HG03558 (cell line): Measurements from ENCODE around the gene ATP2B2.
"Not testable (repeated sequence)": the region's sequence is repeated elsewhere in the genome, so short reads cannot be mapped to it uniquely, and the experiment has no call there.

Source experiments
- ATAC-seq: cut with Tn5 transposase; IDR thresholded peaks from one replicate; pipeline ENCODE4 v1.9.1; 2021; ENCODE audit warnings: moderate number of reproducible peaks; ENCODE audit not compliant: unreplicated experiment; ENCODE audit errors: extremely low read depth

The ATP2B2 gene

GRCh38 chr3:10319251-10319650, 186.1 kb downstream of the ATP2B2 start:
- no peak for ATAC-seq

GRCh38 chr3:10317961-10318350, 187.4 kb downstream of the ATP2B2 start:
- ATAC-seq, result no peak

- ATAC-seq, result no peak
These were observed 187.9 kb downstream of the ATP2B2 start for GRCh38 chr3:10317311-10317960.

GRCh38 chr3:10315771-10316344, 189.5 kb downstream of the ATP2B2 start:
- no peak for ATAC-seq

- no peak for ATAC-seq
These were observed 190.3 kb downstream of the ATP2B2 start for GRCh38 chr3:10315101-10315500.

GRCh38 chr3:10312861-10313260, 192.5 kb downstream of the ATP2B2 start:
- no peak for ATAC-seq

- no peak for ATAC-seq
These were observed 193.0 kb downstream of the ATP2B2 start for GRCh38 chr3:10312391-10312790.

GRCh38 chr3:10311710-10312109, 193.7 kb downstream of the ATP2B2 start:
- no peak for ATAC-seq

- no peak for ATAC-seq
These were observed 194.8 kb downstream of the ATP2B2 start for GRCh38 chr3:10310578-10310977.

- no peak for ATAC-seq
These were observed 195.7 kb downstream of the ATP2B2 start for GRCh38 chr3:10309736-10310135.

- no peak for ATAC-seq
These were observed 196.7 kb downstream of the ATP2B2 start for GRCh38 chr3:10308678-10309077.

- ATAC-seq, result no peak
These were observed 199.2 kb downstream of the ATP2B2 start for GRCh38 chr3:10306156-10306555.

GRCh38 chr3:10305331-10305902, 200.0 kb downstream of the ATP2B2 start:
- no peak for ATAC-seq

- ATAC-seq, result no peak
These were observed 200.5 kb downstream of the ATP2B2 start for GRCh38 chr3:10304905-10305304.

GRCh38 chr3:10303785-10304184, 201.6 kb downstream of the ATP2B2 start:
- no peak for ATAC-seq

- no peak for ATAC-seq
These were observed 202.3 kb downstream of the ATP2B2 start for GRCh38 chr3:10303105-10303504.

- no peak for ATAC-seq
These were observed 205.3 kb downstream of the ATP2B2 start for GRCh38 chr3:10300087-10300486.

- no peak for ATAC-seq
These were observed 205.7 kb downstream of the ATP2B2 start for GRCh38 chr3:10299679-10300078.

- no peak for ATAC-seq
These were observed 206.2 kb downstream of the ATP2B2 start for GRCh38 chr3:10299175-10299574.

- not testable (repeated sequence) for ATAC-seq
These were observed 207.3 kb downstream of the ATP2B2 start for GRCh38 chr3:10298064-10298463.

GRCh38 chr3:10294030-10294586, 211.3 kb downstream of the ATP2B2 start:
- ATAC-seq, result no peak
